KMS-11 (cell line): Measurements from ENCODE around the gene ULK1.
"Not testable (repeated sequence)": the region's sequence is repeated elsewhere in the genome, so short reads cannot be mapped to it uniquely, and the experiment has no call there.

Experiments
- H2AFZ ChIP-seq: fragments of 200-600 bp; sonication (generic); 2 replicates; pipeline ENCODE4 v1.6.1; 2016; ENCODE audit warnings: antibody characterized with exemption, mixed run types, low read depth
- H3K27ac ChIP-seq: fragments of 200-600 bp; sonication (generic); 2 replicates; pipeline ENCODE4 v1.6.1; 2016; ENCODE audit warnings: mild to moderate bottlenecking, mixed run types
- H3K27me3 ChIP-seq: fragments of 200-600 bp; sonication (generic); 2 replicates; pipeline ENCODE4 v1.6.1; 2017; ENCODE audit warnings: mild to moderate bottlenecking, low read depth, mixed run types, moderate library complexity; ENCODE audit not compliant: insufficient read depth
- H3K36me3 ChIP-seq: fragments of 200-600 bp; sonication (generic); 2 replicates; pipeline ENCODE4 v1.6.1; 2017; ENCODE audit warnings: mild to moderate bottlenecking, mixed run types; ENCODE audit not compliant: insufficient read depth
- H3K4me1 ChIP-seq: fragments of 200-600 bp; sonication (generic); 2 replicates; pipeline ENCODE4 v1.6.1; 2016; ENCODE audit warnings: mild to moderate bottlenecking, low read depth, mixed run types; ENCODE audit not compliant: poor library complexity, severe bottlenecking
- H3K4me2 ChIP-seq: fragments of 200-600 bp; sonication (generic); 2 replicates; pipeline ENCODE4 v1.7.0; 2016; ENCODE audit warnings: mild to moderate bottlenecking, mixed run types
- H3K4me3 ChIP-seq: fragments of 200-600 bp; sonication (generic); IDR thresholded peaks from 2 replicates; pipeline ENCODE4 v1.6.1; 2017; ENCODE audit warnings: low read depth, low read length, mixed read lengths; ENCODE audit not compliant: insufficient read depth
- H3K79me2 ChIP-seq: fragments of 200-600 bp; sonication (generic); 2 replicates; pipeline ENCODE4 v1.6.1; 2016; ENCODE audit warnings: low read depth, mixed run types; ENCODE audit not compliant: insufficient read depth
- H3K9ac ChIP-seq: fragments of 200-600 bp; sonication (generic); 2 replicates; pipeline ENCODE4 v1.6.1; 2016; ENCODE audit warnings: mild to moderate bottlenecking, mixed run types
- H4K20me1 ChIP-seq: fragments of 200-600 bp; sonication (generic); 2 replicates; pipeline ENCODE4 v1.6.1; 2016; ENCODE audit warnings: mild to moderate bottlenecking, mixed run types; ENCODE audit not compliant: insufficient read depth
- CTCF ChIP-seq: fragments of 200-600 bp; sonication (generic); conservative IDR thresholded peaks from 2 replicates; pipeline ENCODE4 v1.6.1; 2017; ENCODE audit warnings: low read depth, mild to moderate bottlenecking, antibody characterized with exemption, low read length, moderate library complexity, mixed read lengths

The ULK1 gene

GRCh38 chr12:131882804-131883520 is 11.5 kb upstream of the ULK1 start:
- no peaks in the 10 kb centered on the region for H4K20me1 ChIP-seq
- H3K4me2 ChIP-seq, result no peak overlapping the region
- no peak overlapping the region for H3K9ac ChIP-seq
- no peaks in the 10 kb centered on the region for H3K79me2 ChIP-seq
- no peak overlapping the region for H3K27ac ChIP-seq
- H3K4me3 ChIP-seq, result no peak overlapping the region
- peaks cover 3% of the 10 kb centered on the region; the same call in 1 of the 2 replicates for H3K27me3 ChIP-seq
- no peak for TF ChIP-seq CTCF
- peaks cover 4% of the 10 kb centered on the region for H3K4me1 ChIP-seq
- no peaks in the 10 kb centered on the region for H3K36me3 ChIP-seq
- H2AFZ ChIP-seq, result no peak overlapping the region

DNA sequence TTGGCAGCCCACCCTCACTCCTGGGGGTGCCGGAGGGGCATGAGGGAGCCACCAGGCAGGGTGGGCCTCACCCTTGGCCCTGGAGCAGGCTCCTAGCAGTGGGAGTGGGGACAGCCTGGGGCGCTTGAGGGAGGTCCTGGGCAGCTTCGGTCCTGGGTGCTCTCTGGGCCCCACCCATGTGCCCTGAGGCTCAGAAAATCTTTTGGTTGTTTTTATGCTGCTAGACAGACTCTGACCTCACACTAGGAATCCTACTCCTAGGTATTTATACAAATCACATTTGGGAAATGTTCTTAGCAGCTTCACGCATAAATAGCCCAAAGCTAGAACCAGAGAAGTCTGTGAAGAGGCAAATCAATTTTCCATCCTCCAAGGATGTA is 10.9 kb upstream of the ULK1 start:
- Histone ChIP-seq H3K4me1 (peaks cover 4% of the 10 kb centered on the region), H3K4me3 (no peak overlapping the region), H2AFZ (no peak overlapping the region), H4K20me1 (no peaks in the 10 kb centered on the region), H3K79me2 (no peaks in the 10 kb centered on the region), H3K4me2 (no peak overlapping the region), H3K9ac (no peak overlapping the region), H3K36me3 (no peaks in the 10 kb centered on the region), H3K27ac (no peak overlapping the region), H3K27me3 (no peaks in the 10 kb centered on the region)
- no peak for TF ChIP-seq CTCF

GRCh38 chr12:131885076-131885475 is 9.3 kb upstream of the ULK1 start:
- not testable (repeated sequence) for H3K27ac ChIP-seq, H4K20me1 ChIP-seq, H3K4me2 ChIP-seq, H3K79me2 ChIP-seq, H3K27me3 ChIP-seq, H3K4me1 ChIP-seq, H3K9ac ChIP-seq, H3K4me3 ChIP-seq, H3K36me3 ChIP-seq, H2AFZ ChIP-seq

DNA sequence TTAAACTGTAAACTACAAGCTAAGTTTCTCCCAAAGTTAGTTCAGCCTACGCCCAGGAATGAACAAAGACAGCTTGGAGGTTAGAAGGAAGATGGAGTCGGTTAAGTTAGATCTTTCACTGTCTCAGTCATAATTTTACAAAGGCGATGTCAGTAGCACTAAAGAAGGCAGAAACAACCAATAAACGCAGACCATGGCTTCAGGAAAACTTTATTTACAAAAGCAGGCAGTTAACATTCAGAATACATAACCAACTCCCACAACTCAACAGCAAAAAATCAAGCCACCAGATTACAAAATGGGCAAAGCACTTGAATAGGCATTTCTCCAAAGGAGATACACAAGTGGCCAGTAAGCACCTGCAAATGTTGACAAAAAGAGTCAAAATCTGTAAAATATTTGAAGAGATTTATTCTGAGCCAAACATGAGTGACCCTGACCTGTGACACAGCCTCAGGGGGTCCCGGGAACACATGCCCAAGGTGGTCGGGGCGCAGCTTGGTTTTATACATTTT is 8.8 kb upstream of the ULK1 start:
- Histone ChIP-seq H3K27me3 (no peaks in the 10 kb centered on the region), H3K4me2 (no peak overlapping the region), H3K79me2 (no peaks in the 10 kb centered on the region), H3K4me3 (no peak overlapping the region), H3K36me3 (no peaks in the 10 kb centered on the region), H3K9ac (no peak overlapping the region), H3K27ac (no peak overlapping the region), H3K4me1 (peaks cover 4% of the 10 kb centered on the region), H4K20me1 (no peaks in the 10 kb centered on the region), H2AFZ (no peak overlapping the region)
- no peak for TF ChIP-seq CTCF

- H3K4me1 ChIP-seq, result not testable (repeated sequence)
These were observed 2.7 kb upstream of the ULK1 start for GRCh38 chr12:131891722-131892121.

More at GRCh38 chr12:131891722-131892121, 2.7 kb upstream of the ULK1 start:
- H3K9ac ChIP-seq, H4K20me1 ChIP-seq, H3K27me3 ChIP-seq, H3K4me2 ChIP-seq, H3K27ac ChIP-seq, H3K79me2 ChIP-seq, H3K36me3 ChIP-seq, H3K4me3 ChIP-seq, H2AFZ ChIP-seq: not testable (repeated sequence)
